GM18867 (cell line): ENCODE results near the gene NNMT.
"Not testable (repeated sequence)": the region's sequence is repeated elsewhere in the genome, so short reads cannot be mapped to it uniquely, and the experiment has no call there.

Experiments used
- ATAC-seq: cut with Tn5 transposase; IDR thresholded peaks from one replicate; pipeline ENCODE4 v1.9.1; 2021; ENCODE audit warnings: mild to moderate bottlenecking, moderate library complexity; ENCODE audit not compliant: unreplicated experiment

The NNMT gene

GRCh38 chr11:114304969-114305368 is 8.8 kb downstream of the NNMT start:
- ATAC-seq, result no peak

- no peak for ATAC-seq
These were observed 11.5 kb downstream of the NNMT start for GRCh38 chr11:114307524-114308203.

GRCh38 chr11:114308689-114309089 is 12.5 kb downstream of the NNMT start:
- ATAC-seq, result no peak

GRCh38 chr11:114309517-114309916 is 13.3 kb downstream of the NNMT start:
- ATAC-seq, result no peak

- ATAC-seq, result no peak
These were observed 13.9 kb downstream of the NNMT start for GRCh38 chr11:114310095-114310494.

GRCh38 chr11:114311946-114312345 is 15.7 kb downstream of the NNMT start:
- ATAC-seq, result no peak

- ATAC-seq, result no peak
These were observed 17.9 kb downstream of the NNMT start for GRCh38 chr11:114314096-114314495.

GRCh38 chr11:114315749-114316368 is 19.7 kb downstream of the NNMT start:
- no peak for ATAC-seq

- ATAC-seq, result no peak
These were observed 21.0 kb downstream of the NNMT start for GRCh38 chr11:114316980-114317786.

- no peak for ATAC-seq
These were observed 21.6 kb downstream of the NNMT start for GRCh38 chr11:114317787-114318137.

- ATAC-seq, result no peak
These were observed 22.2 kb downstream of the NNMT start for GRCh38 chr11:114318361-114318760.

- no peak for ATAC-seq
These were observed 23.6 kb downstream of the NNMT start for GRCh38 chr11:114319716-114320328.

GRCh38 chr11:114321621-114322257 is 25.5 kb downstream of the NNMT start:
- ATAC-seq, result no peak

- no peak for ATAC-seq
These were observed 26.7 kb downstream of the NNMT start for GRCh38 chr11:114322934-114323333.

GRCh38 chr11:114326151-114326550 is 30.0 kb downstream of the NNMT start:
- ATAC-seq, result no peak

- ATAC-seq, result no peak
These were observed 30.6 kb downstream of the NNMT start for GRCh38 chr11:114326776-114327175.

GRCh38 chr11:114330373-114330772 is 34.2 kb downstream of the NNMT start:
- ATAC-seq, result no peak

- ATAC-seq, result no peak
These were observed 44.3 kb downstream of the NNMT start for GRCh38 chr11:114340311-114341131.

- not testable (repeated sequence) for ATAC-seq
These were observed 45.5 kb downstream of the NNMT start for GRCh38 chr11:114341667-114342066.

- no peak for ATAC-seq
These were observed 46.3 kb downstream of the NNMT start for GRCh38 chr11:114342476-114342875.
